NCI-H146 treated with DMSO at 0.1 percent for 48 hours (cell line): Measurements from ENCODE around the gene TBC1D8.

ENCODE experiments used
- DNase-seq: peaks from one replicate; lab custom pipeline; 2025; ENCODE audit not compliant: unreplicated experiment; lab: John Stamatoyannopoulos, UW

Gene TBC1D8

DNA sequence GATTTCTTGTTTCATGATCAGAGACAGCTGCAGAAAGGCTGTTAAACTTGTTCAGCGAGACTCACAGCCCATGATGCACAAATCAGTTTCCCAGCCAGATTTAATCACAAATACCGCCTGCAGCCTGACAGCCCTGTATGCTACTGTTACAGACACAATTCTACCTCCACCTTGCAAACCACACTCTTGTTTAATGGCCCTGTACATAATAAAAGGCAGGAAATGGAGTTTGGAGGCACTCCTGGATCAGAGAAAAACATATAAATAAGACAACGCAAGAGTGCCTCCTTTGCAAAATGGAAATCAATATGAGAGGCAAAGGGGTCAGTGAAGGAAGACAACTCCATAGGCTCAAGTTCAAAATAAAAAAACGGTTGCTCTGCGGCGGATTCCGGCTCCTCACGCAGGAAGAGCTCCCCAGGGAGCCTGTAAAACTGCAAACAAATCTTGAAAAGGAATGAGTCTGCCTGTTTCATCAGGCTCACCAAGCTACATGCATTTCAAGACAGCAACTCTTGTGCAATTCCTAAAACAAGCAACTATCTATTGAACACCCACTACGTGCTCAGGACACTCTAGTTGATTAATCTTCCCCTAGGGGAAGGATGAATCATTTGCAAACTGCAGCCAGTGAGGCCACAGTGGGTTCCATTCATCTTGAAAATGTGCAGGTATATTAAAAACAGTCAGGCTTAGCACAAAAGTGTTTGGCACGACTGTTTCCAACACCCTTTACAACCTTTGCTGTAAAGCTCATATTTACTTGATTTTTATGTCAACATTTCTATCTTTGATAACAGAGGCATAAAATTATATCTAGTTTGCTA is 37.5 kb downstream of the TBC1D8 start:
- DNase-seq = peak; percentile 75

DNA sequence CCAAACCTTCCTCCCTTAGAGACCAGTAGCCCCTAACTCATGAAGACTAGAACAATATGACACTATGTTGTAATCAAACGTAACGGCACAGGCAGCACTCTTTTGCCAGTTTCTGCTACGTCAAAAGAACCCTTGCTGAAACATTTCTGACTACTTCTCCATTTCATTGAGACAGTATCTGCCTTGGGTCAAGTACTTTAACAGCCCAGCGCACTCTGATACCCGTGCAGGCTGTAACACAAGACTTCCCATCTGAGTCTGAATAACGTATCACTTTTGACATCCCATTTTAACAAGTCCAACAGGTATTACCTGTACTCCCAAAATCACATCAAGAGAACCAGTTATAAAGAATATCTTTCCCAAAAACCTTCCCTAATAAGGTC is 38.4 kb downstream of the TBC1D8 start:
- no peak for DNase-seq

DNA sequence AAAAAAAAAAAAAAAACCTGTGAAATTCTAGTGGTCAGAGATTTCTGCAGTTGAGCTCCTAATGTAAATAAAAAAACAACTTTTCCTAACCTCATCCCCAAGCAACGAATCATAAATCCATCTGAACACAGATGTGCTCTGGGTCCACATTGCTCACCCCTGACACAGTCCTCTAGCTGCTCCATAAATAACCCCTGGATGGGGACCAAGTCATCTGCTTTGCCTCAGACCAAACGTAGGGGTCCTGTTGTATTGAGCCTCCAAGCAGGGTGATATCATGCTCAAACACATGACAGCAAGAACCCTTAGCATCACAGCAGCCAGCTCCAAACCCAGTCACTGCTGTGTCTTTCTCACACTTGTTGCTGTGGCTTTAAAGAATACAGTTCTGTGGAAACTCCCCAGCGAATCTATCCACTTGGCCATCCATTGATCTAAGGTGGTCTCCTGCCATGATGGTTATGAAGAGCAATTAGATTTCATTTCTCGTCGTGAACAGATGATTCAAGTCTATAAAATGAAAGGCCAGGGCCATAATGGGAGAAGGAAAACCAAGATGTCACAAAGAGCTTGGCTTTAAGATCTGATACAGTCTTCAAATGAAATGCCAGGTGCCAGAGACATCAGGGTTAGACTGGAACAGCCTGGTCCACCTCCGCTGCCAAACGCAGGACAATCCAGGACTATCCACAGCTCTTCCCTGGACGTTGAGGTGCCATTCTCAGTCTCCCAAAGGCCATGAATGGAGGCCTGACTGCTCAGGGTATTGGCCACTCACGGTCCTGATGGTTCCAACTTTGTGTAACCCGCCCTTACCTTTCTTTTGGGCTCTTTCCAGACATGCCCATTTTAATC is 39.0 kb downstream of the TBC1D8 start:
- no peak for DNase-seq

DNA sequence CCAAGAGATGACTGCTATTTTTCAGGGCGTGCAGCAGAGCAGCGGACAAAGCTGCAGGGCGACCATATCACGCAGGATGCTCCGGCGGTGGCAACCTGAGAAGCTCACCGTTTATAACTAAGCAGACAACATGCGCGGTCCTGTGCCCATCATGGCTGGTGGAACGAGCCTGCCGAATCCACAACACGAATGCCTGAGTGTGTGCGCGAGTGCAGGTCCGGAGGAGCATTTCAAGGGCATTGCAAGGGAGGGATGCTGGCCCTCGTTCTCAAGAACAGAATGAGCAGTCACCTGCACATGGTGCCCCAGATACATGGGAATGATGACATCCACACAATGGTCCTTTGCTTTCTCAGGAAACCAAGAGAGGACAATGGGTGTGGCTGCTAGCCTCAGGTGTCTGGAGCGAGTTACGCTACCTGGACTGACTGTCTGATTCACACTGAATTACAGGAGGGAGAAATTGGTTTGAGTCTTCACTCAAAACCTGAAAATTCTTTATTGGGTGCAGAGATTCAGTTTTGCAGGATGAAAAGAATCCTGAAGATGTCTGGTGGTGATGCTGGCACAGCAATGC is 39.8 kb downstream of the TBC1D8 start:
- DNase-seq = no peak

DNA sequence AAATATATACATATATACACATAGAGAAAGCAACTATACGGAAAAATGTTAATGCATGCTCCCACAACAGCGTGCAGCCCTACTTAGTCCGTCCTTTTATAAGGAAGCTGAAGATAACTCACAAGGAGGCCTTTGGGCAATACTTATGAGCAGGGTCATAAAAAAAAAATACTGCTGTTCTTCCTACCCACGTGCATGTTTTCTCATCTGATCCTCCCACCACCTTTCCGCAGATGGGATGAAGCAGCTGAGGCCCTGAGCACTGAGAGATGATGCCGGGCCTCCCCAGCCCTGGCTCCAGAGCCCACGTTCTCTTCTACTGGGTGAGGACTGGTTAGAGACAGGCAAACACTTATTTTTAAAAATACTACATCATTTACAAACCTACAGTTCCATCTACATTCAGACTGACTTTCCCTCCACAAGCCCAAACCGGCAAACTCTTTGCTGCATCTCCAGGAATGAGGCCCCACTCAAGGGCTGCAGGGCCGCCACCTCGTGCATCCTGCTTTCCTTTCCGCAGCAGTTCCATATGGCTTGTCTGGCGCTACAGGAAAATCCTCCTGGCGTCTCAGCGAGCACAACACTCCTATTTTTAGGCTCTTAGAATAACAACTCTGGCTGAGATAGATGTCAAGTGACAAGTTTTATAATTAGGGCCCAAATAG is 41.6 kb downstream of the TBC1D8 start:
- DNase-seq = no peak

DNA sequence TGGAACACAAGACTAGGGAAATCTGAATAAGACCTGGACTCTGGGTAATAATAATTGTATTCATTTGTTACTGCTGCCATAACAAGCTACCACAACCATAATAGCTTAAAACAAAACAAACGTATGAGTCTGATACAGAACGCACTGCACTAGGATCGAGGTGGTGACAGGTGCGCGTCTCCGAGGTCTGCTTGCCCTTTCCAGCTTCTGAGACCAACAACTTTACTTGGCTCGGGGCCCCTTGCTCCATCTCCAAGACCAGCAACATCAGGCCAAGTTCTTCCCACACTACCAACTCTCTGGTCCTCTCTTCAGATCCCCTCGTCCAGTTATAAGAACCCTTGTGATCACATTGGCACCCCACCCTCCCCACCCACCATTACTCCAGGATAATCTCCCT is 42.8 kb downstream of the TBC1D8 start:
- DNase-seq = no peak

DNA sequence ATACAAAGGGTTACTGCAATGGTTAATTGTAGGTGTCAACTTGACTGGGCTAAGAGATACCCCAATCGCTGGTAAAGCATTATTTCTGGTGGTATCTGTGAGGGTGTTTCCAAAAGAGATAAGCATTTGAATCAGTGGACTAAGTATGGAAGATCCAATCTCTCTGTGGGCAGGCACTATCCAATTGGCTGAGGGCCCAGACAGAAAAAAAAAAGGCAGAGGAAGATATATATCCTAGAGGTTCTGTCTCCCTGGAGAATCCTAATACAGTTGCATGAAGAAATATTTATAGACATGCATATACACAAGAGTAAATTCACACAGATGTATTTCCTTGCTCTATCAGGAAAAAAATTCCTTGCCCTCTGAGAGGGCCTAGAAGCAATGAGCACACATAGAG is 43.9 kb downstream of the TBC1D8 start:
- no peak for DNase-seq

DNA sequence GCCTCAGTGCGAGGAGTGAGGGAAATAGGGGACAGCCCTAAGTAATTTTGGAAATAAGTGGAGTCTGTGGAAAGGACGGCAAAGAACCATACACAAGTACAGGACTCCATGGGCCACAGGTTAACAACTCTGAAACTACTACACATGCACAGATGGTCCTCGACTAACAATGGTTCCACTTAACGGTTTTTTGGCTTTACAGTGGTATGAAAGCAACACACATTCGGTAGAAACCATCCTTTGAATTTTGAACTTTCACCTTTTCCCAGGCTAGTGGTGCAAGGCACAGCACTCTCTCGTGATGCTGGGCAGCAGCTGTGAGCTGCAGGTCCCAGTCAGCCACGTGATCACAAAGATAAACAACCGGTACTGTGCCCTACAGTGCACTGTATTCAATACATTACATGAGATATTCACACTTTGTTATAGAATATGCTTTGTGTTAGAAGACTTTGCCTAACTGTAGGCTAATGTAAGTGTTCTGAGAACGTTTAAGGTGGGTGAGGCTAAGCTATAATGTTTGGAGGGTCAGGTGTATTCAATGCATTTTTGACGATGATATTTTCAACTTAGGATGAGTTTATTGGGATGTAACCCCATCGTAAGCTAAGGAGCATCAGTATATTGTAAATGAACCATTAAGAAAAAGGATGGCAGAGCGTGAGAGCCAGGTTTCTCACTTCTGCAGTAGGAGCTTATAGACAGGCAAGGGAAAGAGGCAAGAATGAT is 44.6 kb downstream of the TBC1D8 start:
- DNase-seq = peak; percentile 42

DNA sequence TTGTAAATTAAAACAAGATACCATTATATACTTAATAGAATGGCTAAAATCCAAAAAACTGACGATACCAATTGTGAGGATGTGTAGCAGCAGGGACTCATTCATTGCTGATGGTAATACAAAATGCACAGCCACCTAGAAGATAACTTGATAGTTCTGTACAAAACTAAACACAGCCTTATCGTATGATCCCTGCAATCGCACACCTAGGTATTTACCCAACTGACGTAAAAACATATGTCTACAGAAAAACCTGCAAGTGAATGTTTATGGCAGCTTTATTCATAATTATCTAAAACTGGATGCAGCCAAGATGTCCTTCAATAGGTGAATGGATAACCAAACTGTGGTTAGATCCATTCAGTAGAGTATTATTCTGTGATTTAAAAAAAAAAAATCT is 45.5 kb downstream of the TBC1D8 start:
- no peak for DNase-seq

DNA sequence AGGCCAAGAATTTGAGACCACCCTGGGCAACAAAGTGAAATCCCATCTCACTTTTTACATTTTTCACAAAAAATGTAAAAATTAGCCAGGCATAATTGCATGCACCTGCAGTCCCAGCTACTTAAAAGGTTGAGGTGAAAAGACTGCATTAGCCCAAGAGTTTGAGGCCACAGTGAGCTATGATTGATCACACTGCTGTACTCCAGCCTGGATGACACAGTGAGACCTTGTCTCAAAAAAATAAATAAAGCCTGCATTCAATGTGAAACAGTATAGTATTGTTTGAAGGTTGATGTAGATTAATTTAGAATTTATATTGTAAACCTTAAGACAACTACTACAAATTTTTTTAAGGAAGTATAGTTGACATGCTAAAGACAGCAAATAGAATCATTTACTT is 53.5 kb downstream of the TBC1D8 start:
- no peak for DNase-seq

DNA sequence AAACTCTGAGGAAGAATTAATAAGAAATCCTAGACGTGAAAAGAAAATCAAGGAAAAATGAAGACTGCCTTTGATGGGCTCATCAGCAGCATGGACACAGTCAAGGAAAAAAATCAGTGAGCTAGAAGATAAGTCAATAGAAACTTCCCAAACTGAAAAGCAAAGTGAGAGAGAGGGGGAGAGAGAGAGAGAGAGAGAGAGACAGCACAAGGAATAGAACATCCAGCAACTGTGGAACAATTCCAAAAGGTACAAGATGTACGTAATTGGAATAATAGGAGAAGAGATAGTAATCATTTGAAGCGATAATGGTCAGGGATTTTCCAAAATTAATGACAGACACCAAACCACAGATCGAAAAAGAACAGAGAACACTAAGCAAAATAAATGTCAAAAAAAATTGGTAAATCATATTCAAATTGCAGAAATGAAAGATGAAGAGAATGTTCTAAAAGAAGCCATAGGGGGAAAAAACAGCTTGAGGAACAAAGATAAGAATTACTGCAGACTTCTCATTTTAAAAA is 54.5 kb downstream of the TBC1D8 start:
- DNase-seq = no peak

DNA sequence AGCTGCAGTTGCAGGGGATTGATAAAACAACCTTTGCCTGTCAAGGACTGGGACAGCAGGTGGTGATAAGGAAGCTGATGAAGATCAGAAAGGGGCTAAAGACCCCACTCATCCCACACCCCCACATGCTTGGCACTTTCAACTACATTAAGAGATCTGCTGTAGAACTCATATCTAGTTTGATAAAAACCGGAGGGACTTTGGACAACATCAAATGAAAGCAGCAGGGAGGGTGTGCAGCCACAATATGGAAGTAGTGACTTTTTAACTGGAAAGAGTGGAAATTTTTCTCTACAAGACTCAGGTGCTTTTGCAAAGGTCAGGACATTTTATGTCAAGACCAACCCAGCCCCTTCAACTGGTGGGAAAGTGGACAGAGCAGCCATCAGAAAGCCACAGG is 56.8 kb downstream of the TBC1D8 start:
- no peak for DNase-seq

DNA sequence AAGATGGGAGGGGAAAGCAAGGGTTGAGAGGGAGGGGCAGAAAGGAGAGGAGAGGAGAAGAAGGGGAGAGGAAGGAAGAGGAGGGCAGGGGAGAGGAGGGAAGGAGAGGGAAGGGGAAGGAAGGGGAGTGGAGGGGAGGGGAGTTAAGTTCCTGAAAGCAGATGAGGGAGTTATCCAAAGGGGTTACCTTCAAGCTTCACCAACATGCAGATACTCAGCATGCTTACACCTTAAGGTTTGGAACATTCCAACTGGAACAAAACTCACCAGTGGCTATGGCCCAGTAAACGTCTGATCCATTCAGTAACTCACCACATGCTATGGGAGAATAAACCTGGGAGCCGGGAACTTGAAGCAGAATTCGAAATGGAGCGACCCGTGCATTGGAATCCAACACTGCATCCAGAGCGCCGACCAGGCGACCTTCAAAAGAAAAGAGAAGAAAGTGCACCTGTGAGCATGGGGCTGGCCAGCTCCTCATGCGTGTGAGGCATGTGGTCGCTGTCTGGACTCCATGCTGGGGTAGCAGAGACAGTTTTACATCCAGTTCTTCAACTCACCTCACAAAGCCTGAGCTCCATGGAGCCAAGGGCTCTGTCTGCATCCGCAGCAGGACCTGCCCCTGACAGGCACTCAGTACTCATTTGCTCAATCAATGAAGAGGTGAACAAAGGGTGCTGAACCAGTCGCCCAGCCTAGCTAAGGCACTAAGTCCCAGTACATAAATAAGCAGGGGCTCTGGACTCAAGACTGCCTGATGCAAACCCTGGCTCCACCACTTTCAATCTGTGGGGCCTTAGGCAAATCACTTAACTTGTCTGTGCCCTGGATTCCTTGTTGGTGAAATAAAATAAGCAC is 61.0 kb downstream of the TBC1D8 start:
- DNase-seq = no peak

DNA sequence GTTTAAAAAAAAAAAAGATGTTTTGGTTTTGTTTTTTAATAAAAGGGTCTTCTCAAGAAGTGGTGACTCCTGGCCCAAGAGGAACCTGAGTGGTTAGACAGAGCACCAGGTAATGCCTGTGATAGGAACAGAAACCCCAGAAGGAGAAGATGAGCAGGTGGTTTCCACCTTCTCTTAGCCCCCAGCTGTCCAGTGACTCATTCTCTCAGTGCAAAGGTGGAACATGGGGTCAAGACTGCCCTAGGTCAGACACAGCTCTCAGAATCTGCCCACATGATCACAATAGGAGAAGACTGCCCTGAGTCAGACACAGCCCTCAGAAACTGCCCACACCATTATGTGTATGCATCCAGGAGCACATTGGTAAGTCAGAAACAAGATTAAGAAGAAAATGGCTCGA is 61.8 kb downstream of the TBC1D8 start:
- no peak for DNase-seq

DNA sequence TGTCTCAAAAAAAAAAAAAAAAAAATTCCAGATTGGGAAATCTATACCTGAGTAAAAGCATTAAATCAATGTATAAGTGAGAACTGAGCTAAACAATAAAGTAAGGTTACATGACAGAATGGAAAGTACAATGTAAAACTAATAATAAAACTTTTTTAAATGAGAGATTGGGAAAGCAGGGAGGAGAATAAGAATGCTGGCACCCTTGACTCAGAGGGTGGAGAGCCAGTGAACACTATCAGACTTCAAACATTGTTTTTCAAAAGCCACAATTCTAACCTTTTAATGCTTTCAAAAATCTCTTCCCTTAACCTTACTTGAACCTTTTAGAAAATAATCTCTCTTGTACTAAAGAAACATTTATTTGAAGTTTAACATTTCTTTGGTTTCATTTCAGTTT is 63.5 kb downstream of the TBC1D8 start:
- DNase-seq = no peak

DNA sequence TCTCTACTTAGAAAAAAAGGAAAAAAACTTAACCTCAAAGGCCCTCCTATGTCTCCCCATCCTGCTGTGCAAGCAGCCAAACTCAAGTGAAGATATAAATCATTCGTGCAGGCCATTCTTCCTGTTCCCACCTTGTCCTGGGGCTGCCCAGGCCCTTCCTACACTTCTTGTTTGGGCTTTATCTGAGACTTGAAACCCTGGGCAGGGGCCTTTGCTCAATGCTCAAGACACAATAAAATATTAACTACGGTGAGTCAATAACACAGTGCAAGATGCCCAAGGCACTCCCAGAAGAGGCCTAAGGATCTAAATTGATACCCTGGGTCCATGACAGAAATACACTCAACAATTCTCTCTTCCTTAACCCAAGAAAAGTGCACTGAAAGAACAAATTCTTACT is 67.6 kb downstream of the TBC1D8 start:
- DNase-seq = no peak

DNA sequence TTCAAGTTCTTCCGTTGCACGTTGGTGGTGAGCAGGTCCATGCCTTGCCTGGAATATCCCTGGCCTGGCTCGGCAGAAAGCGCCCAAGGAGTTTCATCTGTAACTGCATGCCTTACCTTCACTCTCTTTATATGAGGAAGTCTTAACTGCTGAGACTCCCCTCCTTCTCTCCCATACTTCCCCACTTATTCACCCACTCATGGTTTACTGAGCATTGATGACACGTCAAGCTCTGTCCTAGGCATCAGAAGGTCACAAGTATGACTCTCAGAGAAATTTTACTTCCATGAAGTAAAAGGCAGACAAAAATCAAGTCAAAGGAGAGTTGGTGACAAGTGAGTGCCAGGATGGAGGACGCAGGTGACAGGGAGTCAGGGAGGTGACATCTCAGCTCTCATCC is 68.2 kb downstream of the TBC1D8 start:
- DNase-seq = no peak

DNA sequence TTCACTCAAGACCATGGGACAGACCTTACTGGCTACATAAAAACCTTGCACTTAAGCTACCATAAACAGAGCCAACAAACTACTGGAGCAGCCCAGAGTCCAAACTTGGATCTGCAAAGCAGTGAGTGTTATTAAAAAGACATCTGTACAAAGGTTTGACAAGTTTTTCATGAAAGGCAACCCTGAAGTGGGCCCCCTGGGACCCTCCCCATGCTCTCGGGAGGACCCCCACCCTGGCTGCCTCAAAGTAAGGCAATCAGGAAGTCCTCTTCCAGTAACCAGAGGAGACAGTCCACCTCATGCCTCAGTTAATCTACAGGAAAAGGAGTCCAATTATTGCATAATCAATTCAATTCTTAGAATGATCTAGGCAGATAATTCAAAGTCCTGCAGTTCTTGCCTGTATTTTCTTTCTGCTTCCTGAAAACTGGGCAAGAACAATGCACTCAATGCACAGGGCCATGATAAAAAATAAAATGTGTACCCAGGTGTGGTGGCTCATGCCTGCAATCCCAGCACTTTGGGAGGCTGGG is 69.7 kb downstream of the TBC1D8 start:
- no peak for DNase-seq
